Mucosa of descending colon (tissue), 3 donors: Measurements from ENCODE around the gene FOXN1. TPM values are rescaled to one million over a fixed set of nuclear protein-coding genes. Genes with fewer than 3 reads are reported as not detected.
A peak's percentile ranks its signal among the peaks of the same experiment; 100 is the strongest.

Source experiments
- ATAC-seq: fragments of 200-7000 bp; cut with Tn5 transposase; one replicate; pipeline ENCODE4 v1.9.1; 2020; ENCODE audit warnings: mild to moderate bottlenecking, moderate library complexity
- DNase-seq, 3 donors: peaks; one replicate each; pipeline ENCODE4 v3.0.0-alpha.2; 2020
- H3K36me3 ChIP-seq: fragments of 200-600 bp; one replicate; pipeline ENCODE4 v1.8.0; 2021; ENCODE audit warnings: low read depth, mild to moderate bottlenecking
- H3K4me1 ChIP-seq: fragments of 200-600 bp; one replicate; pipeline ENCODE4 v1.8.0; 2021; ENCODE audit warnings: low read depth, mild to moderate bottlenecking
- H3K4me3 ChIP-seq: fragments of 200-600 bp; one replicate; pipeline ENCODE4 v1.8.0; 2021; ENCODE audit warnings: mild to moderate bottlenecking
- H3K9me3 ChIP-seq: fragments of 200-600 bp; one replicate; pipeline ENCODE4 v1.8.0; 2021; ENCODE audit warnings: mild to moderate bottlenecking
- CTCF ChIP-seq: fragments of 200-600 bp; IDR thresholded peaks from one replicate; pipeline ENCODE4 v1.8.0; 2022; ENCODE audit warnings: antibody characterized with exemption, mild to moderate bottlenecking
- intact Hi-C, 2 donors: fragments of 100-400 bp; cut with DNase I in 1 of 2; cut with micrococcal nuclease in 1 of 2; formaldehyde crosslinking; loops; one replicate each; pipeline versions ENCODE4 v1.11.0 to v1.11.1; 2022; cut with DNase I, micrococcal nuclease
- total RNA-seq, 3 donors: library from RNA; stranded (reverse); fragmentation: NEBNext Ultra II Directional in 2 of 3; extraction: Animal tissue kit (Norgen Biotek cat#: 25700) in 2 of 3; gene quantifications; one replicate each; pipeline versions ENCODE4 v1.2.1 to v1.2.4, GENCODE V29; 2021 to 2023
- donor health status: DM: no; HTN: no; CAD: no; lungs with moderate emphysema.
- donor health status: DM: no; HTN: no; CAD: no.
- donor health status: DM: no; HTN: yes; CAD: no.

FOXN1 gene
- total RNA-seq, 3 donors from 2014 or later = 0.46 to 0.69 TPM; not detected in 1

GRCh38 chr17:28491286-28491685 is 14.9 kb upstream of the FOXN1 start:
- DNase-seq (peak in 1 of 3 donors; percentile 22), ATAC-seq (no peak)
- TF ChIP-seq CTCF = no peak
- intact Hi-C loops = no loop called here
- no peak overlapping the region for H3K4me3 ChIP-seq
- no peaks in the 10 kb centered on the region for H3K4me1 ChIP-seq
- H3K36me3 ChIP-seq = no peaks in the 10 kb centered on the region
- H3K9me3 ChIP-seq = no peaks in the 10 kb centered on the region

GRCh38 chr17:28491860-28492259 is 14.3 kb upstream of the FOXN1 start:
- ATAC-seq (no peak), DNase-seq (no peak)
- intact Hi-C loops = no loop called here
- Histone ChIP-seq H3K9me3 (no peaks in the 10 kb centered on the region), H3K36me3 (no peaks in the 10 kb centered on the region), H3K4me1 (no peaks in the 10 kb centered on the region), H3K4me3 (no peak overlapping the region)
- TF ChIP-seq CTCF = no peak

- intact Hi-C loops = no loop called here
- Histone ChIP-seq H3K36me3 (no peaks in the 10 kb centered on the region), H3K4me1 (no peaks in the 10 kb centered on the region), H3K4me3 (no peak overlapping the region), H3K9me3 (no peaks in the 10 kb centered on the region)
- ATAC-seq (no peak), DNase-seq (no peak)
- TF ChIP-seq CTCF = no peak
These were observed 13.5 kb upstream of the FOXN1 start for GRCh38 chr17:28492352-28493310.

GRCh38 chr17:28493460-28493859 is 12.7 kb upstream of the FOXN1 start:
- Histone ChIP-seq H3K4me3 (no peak overlapping the region), H3K9me3 (no peaks in the 10 kb centered on the region), H3K4me1 (peaks cover 1% of the 10 kb centered on the region), H3K36me3 (no peaks in the 10 kb centered on the region)
- no peak for TF ChIP-seq CTCF
- intact Hi-C loops = no loop called here
- no peak for ATAC-seq
- no peak for DNase-seq

- H3K4me1 ChIP-seq = peaks cover 12% of the 10 kb centered on the region
- peak; percentile 86 for TF ChIP-seq CTCF
- no peaks in the 10 kb centered on the region for H3K9me3 ChIP-seq
- intact Hi-C loops = loop anchor here (5.0 kb wide), 2 partner anchors 43 to 53 kb away; no protein-coding TSS in a partner anchor
- DNase-seq = peak; percentile 75 to 88 (median 86)
- peak; percentile 64 for ATAC-seq
- H3K36me3 ChIP-seq = no peaks in the 10 kb centered on the region
- no peak overlapping the region for H3K4me3 ChIP-seq
These were observed 11.5 kb upstream of the FOXN1 start for GRCh38 chr17:28494445-28495188.
